ENCODE results near the gene MAN2A1.

Gene MAN2A1

DNA sequence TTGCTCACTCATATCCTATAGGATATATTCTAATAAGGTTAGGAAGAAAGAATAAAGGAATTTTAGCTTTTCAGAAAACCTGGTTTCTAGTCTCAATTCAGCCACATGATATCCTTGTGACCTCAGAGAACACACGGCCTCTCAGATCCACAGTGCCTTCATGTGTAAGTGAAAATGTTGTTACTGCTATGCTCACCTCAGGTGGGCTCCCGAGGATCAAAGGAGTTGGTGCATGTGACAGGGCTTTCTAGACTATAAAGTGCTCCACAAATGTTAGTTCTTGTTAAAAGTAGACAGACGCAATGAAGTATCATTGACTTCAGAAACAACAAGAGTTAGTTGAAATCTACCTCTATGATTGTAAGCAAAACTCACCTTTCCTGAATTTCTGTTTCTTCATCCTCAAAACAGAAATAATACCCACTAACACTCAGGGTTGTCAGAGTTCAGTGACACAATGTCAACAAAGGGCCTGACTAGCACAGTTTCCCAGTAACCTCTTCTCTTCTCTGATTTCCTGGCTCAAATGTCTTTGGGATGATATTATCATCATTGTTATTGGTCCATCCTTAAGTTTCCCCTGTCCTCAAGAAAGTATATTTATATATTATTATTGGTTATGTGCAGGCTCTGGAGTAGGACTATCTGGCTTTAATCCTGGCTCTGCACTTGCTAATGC, 36.0 kb upstream of the MAN2A1 start:
- TF ChIP-seq FOXP2 (optimal IDR thresholded peaks at IDR 0.05; ENCODE audit: borderline replicate concordance, extremely low read depth, extremely low read length, insufficient read depth), result no peak
- no peak for TF ChIP-seq SIN3A (IDR thresholded peaks at IDR 0.05; ENCODE audit: borderline replicate concordance, insufficient read depth, low read length)
- TF ChIP-seq, protein P1, sequence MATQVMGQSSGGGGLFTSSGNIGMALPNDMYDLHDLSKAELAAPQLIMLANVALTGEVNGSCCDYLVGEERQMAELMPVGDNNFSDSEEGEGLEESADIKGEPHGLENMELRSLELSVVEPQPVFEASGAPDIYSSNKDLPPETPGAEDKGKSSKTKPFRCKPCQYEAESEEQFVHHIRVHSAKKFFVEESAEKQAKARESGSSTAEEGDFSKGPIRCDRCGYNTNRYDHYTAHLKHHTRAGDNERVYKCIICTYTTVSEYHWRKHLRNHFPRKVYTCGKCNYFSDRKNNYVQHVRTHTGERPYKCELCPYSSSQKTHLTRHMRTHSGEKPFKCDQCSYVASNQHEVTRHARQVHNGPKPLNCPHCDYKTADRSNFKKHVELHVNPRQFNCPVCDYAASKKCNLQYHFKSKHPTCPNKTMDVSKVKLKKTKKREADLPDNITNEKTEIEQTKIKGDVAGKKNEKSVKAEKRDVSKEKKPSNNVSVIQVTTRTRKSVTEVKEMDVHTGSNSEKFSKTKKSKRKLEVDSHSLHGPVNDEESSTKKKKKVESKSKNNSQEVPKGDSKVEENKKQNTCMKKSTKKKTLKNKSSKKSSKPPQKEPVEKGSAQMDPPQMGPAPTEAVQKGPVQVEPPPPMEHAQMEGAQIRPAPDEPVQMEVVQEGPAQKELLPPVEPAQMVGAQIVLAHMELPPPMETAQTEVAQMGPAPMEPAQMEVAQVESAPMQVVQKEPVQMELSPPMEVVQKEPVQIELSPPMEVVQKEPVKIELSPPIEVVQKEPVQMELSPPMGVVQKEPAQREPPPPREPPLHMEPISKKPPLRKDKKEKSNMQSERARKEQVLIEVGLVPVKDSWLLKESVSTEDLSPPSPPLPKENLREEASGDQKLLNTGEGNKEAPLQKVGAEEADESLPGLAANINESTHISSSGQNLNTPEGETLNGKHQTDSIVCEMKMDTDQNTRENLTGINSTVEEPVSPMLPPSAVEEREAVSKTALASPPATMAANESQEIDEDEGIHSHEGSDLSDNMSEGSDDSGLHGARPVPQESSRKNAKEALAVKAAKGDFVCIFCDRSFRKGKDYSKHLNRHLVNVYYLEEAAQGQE (IDR thresholded peaks at IDR 0.05; ENCODE audit: insufficient read depth in 1 of 2, low read depth in 2 of 2, low read length in 2 of 2), result no peak
- no peak for TF ChIP-seq TAF1 (IDR thresholded peaks at IDR 0.05; ENCODE audit: borderline replicate concordance, insufficient read depth, low read length)

DNA sequence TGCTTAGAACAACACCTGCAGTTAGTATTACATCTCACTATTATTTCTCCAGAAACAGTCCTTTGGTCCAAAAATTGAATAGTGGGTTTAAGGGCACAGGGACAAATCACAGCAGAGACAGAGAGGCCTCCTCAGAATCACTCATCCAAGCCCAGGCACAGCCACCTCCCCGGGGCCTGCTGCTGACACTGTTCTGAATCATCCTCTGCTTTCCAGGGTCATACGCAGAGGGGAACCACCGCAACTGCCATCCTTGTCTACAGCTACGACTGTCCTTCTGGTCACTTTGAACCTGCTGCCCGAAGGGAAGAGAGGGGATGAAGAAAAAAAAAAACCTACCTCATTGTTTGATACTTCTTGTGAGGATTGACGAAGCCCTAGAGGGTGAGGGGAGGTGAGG, 35.3 kb upstream of the MAN2A1 start:
- TF ChIP-seq SIN3A (IDR thresholded peaks at IDR 0.05; ENCODE audit: borderline replicate concordance, insufficient read depth, low read length) (no peak), FOXP2 (optimal IDR thresholded peaks at IDR 0.05; ENCODE audit: borderline replicate concordance, extremely low read depth, extremely low read length, insufficient read depth) (no peak), POLR2AphosphoS5 (IDR thresholded peaks at IDR 0.05; ENCODE audit: low read depth, low read length) (no peak), TAF1 (IDR thresholded peaks at IDR 0.05; ENCODE audit: borderline replicate concordance, insufficient read depth, low read length) (no peak)
- TF ChIP-seq, protein P1 (IDR thresholded peaks at IDR 0.05; ENCODE audit: insufficient read depth in 1 of 2, low read depth in 2 of 2, low read length in 2 of 2), result no peak

DNA sequence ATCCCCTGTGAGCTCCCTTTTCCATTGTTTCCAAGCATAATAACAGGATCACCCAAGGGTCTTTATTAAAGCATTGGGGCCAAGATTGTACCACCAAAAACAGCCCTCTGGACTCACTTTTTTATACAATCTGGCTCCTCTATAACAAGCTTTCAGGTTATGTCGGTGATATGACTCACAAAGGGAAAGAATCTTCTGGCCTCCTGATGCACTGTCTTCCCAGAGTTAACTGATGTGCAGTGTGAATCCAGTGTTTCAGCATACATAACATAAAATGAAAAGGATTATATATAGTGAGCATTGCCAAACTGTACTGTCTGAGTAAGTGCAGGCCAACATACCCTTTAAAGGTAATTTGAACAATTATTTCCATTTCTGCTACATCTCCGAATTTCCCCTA, 33.9 kb upstream of the MAN2A1 start:
- TF ChIP-seq FOXP2 (optimal IDR thresholded peaks at IDR 0.05; ENCODE audit: borderline replicate concordance, extremely low read depth, extremely low read length, insufficient read depth) (no peak), SIN3A (IDR thresholded peaks at IDR 0.05; ENCODE audit: borderline replicate concordance, insufficient read depth, low read length) (no peak), TAF1 (IDR thresholded peaks at IDR 0.05; ENCODE audit: borderline replicate concordance, insufficient read depth, low read length) (no peak), POLR2AphosphoS5 (IDR thresholded peaks at IDR 0.05; ENCODE audit: low read depth, low read length) (no peak)
- TF ChIP-seq, protein P1 (IDR thresholded peaks at IDR 0.05; ENCODE audit: insufficient read depth in 1 of 2, low read depth in 2 of 2, low read length in 2 of 2), result no peak

DNA sequence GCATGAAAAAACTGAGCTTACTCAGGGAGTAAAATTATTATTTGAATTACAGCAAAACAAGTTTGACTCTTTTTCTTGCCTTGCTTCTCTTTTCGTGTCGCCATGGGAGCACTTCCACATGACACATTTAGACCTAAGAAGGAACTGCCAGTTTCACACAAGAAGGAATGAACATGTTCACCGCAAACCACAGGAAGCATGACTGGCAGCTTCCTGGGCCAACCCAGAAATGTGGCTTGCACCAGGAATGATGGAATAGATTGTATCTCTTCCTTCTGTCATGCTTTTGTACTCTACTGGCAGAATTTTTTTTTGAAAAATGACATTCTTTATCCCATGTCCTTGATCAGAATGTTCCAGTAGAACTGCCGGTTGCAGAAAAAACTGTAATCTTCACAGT, 32.9 kb upstream of the MAN2A1 start:
- no peak for TF ChIP-seq TAF1 (IDR thresholded peaks at IDR 0.05; ENCODE audit: borderline replicate concordance, insufficient read depth, low read length)

DNA sequence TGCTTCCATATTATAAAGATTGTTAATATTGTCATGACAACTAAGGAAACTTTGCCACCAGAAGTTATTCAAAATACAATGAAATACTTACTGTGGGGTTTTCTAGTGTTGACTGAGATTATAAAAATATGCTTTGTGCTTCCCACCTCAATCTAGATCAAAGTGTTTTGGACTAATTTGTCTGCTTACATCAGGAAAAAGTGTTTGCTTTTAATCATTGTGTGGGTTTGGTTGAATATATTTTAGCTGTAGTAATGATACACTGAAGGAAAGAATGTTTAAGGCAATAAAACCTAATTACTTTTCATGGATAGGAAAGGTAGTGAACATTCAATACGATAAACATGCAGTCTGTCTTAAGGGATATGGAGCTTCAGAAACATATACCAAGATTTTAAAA, 29.8 kb upstream of the MAN2A1 start:
- no peak for TF ChIP-seq TAF1 (IDR thresholded peaks at IDR 0.05; ENCODE audit: borderline replicate concordance, insufficient read depth, low read length)

DNA sequence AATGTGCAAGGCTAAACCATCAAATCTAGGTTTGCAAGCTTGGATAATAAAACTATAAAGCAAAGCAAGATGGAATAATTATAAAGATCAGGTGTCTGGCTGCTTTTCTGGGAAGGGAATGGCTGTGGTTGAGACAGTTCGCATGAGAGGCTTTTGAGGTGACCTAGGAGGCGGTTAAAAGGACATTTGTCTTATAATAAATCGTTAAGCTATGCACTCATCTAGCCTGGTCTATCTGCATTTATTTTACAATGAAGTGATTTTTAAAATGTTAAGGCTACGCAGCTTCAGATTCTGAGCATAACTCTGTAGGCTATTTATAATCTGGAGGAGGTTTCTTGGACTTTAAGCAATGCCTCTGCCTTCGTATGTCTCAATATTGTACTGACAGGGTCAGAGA, 29.4 kb upstream of the MAN2A1 start:
- TF ChIP-seq, protein P1 (IDR thresholded peaks at IDR 0.05; ENCODE audit: insufficient read depth in 1 of 2, low read depth in 2 of 2, low read length in 2 of 2), result no peak
- TF ChIP-seq FOXP2 (optimal IDR thresholded peaks at IDR 0.05; ENCODE audit: borderline replicate concordance, extremely low read depth, extremely low read length, insufficient read depth) (no peak), SIN3A (IDR thresholded peaks at IDR 0.05; ENCODE audit: borderline replicate concordance, insufficient read depth, low read length) (no peak), TAF1 (IDR thresholded peaks at IDR 0.05; ENCODE audit: borderline replicate concordance, insufficient read depth, low read length) (no peak), POLR2AphosphoS5 (IDR thresholded peaks at IDR 0.05; ENCODE audit: low read depth, low read length) (no peak)

All from PFSK-1 (cell line).